ENCODE data around the gene BFSP2. TPM values are rescaled to one million over a fixed set of nuclear protein-coding genes. Genes with fewer than 3 reads are reported as not detected.

BFSP2 gene
- total RNA-seq, 3 donors from 2014 or later, result not detected

- no peak for TF ChIP-seq CTCF (IDR thresholded peaks at IDR 0.05)
- intact Hi-C loops (cut with DNase I, micrococcal nuclease), result no loop called here
Measured at GRCh38 chr3:133444423-133444774, 44.5 kb downstream of the BFSP2 start.

GRCh38 chr3:133445108-133445507 lies 45.3 kb downstream of the BFSP2 start:
- intact Hi-C loops (cut with DNase I, micrococcal nuclease), result no loop called here
- Histone ChIP-seq H3K4me1 (ENCODE audit: low read depth) (no peaks in the 10 kb centered on the region), H3K4me3 (no peak overlapping the region), H3K9me3 (no peaks in the 10 kb centered on the region), H3K36me3 (ENCODE audit: low read depth) (no peaks in the 10 kb centered on the region)
- DNase-seq (no peak), ATAC-seq (no peak)
- TF ChIP-seq CTCF (IDR thresholded peaks at IDR 0.05), result no peak

More at GRCh38 chr3:133444423-133444774, 44.5 kb downstream of the BFSP2 start:
- Histone ChIP-seq H3K4me3 (no peak overlapping the region), H3K9me3 (no peaks in the 10 kb centered on the region), H3K36me3 (ENCODE audit: low read depth) (no peaks in the 10 kb centered on the region), H3K4me1 (ENCODE audit: low read depth) (no peaks in the 10 kb centered on the region)
- DNase-seq (no peak), ATAC-seq (no peak)

- Histone ChIP-seq H3K4me1 (ENCODE audit: low read depth) (no peaks in the 10 kb centered on the region), H3K36me3 (ENCODE audit: low read depth) (no peaks in the 10 kb centered on the region), H3K9me3 (no peaks in the 10 kb centered on the region), H3K4me3 (no peak overlapping the region)
- DNase-seq, result no peak
- intact Hi-C loops (cut with DNase I, micrococcal nuclease), result no loop called here
- no peak for ATAC-seq
- no peak for TF ChIP-seq CTCF (IDR thresholded peaks at IDR 0.05)
Measured at GRCh38 chr3:133447750-133448477, 48.1 kb downstream of the BFSP2 start.

GRCh38 chr3:133448478-133449122 lies 48.7 kb downstream of the BFSP2 start:
- H3K9me3 ChIP-seq, result no peaks in the 10 kb centered on the region
- H3K4me3 ChIP-seq, result no peak overlapping the region
- H3K4me1 ChIP-seq (ENCODE audit: low read depth), result no peaks in the 10 kb centered on the region
- no peak for TF ChIP-seq CTCF (IDR thresholded peaks at IDR 0.05)
- DNase-seq, result peak in 1 of 3 donors; percentile 35
- H3K36me3 ChIP-seq (ENCODE audit: low read depth), result no peaks in the 10 kb centered on the region
- peak; percentile 66 for ATAC-seq
- intact Hi-C loops (cut with DNase I, micrococcal nuclease), result no loop called here

- intact Hi-C loops (cut with DNase I, micrococcal nuclease), result no loop called here
- no peaks in the 10 kb centered on the region for H3K9me3 ChIP-seq
- H3K36me3 ChIP-seq (ENCODE audit: low read depth), result no peaks in the 10 kb centered on the region
- H3K4me1 ChIP-seq (ENCODE audit: low read depth), result no peaks in the 10 kb centered on the region
- ATAC-seq, result no peak
- H3K4me3 ChIP-seq, result no peak overlapping the region
- no peak for DNase-seq
- TF ChIP-seq CTCF (IDR thresholded peaks at IDR 0.05), result no peak
Measured at GRCh38 chr3:133451309-133451708, 51.5 kb downstream of the BFSP2 start.

All from mucosa of descending colon (tissue), 3 donors.